Chondrocyte (in vitro differentiated cells): ENCODE data around the gene ARSI. TPM values are rescaled to one million over a fixed set of nuclear protein-coding genes. Genes with fewer than 3 reads are reported as not detected.
A peak's percentile ranks its signal among the peaks of the same experiment; 100 is the strongest.

ENCODE experiments used
- DNase-seq: peaks from one replicate; pipeline ENCODE4 v3.0.0; 2021; ENCODE audit warnings: mixed read lengths, low spot score
- H3K27ac Mint-ChIP-seq: one replicate; pipeline ENCODE4 v1.8.0; 2021; ENCODE audit warnings: mild to moderate bottlenecking, moderate library complexity, mixed read lengths; ENCODE audit not compliant: unreplicated experiment
- H3K27me3 Mint-ChIP-seq: 2 replicates; pipeline ENCODE4 v1.8.0; 2021; ENCODE audit warnings: low read depth, mixed read lengths
- H3K36me3 Mint-ChIP-seq: 2 replicates; pipeline ENCODE4 v1.8.0; 2021; ENCODE audit warnings: low read depth, mixed read lengths
- H3K4me1 Mint-ChIP-seq: 2 replicates; pipeline ENCODE4 v1.8.0; 2021; ENCODE audit warnings: low read depth, mild to moderate bottlenecking, mixed read lengths
- H3K4me3 Mint-ChIP-seq: one replicate; pipeline ENCODE4 v1.8.0; 2021; ENCODE audit warnings: mild to moderate bottlenecking, moderate library complexity, mixed read lengths; ENCODE audit not compliant: unreplicated experiment
- H3K9me3 Mint-ChIP-seq: 2 replicates; pipeline ENCODE4 v1.8.0; 2021; ENCODE audit warnings: low read depth, mixed read lengths
- total RNA-seq: library from RNA; stranded (reverse); gene quantifications from 3 replicates; pipeline ENCODE4 v1.2.1, GENCODE V29; 2021
- TF ChIP-seq, protein P1 (sequence below): fragments of 200-600 bp; sonication (generic); IDR thresholded peaks from 2 replicates; pipeline ENCODE4 v1.5.0; 2021; ENCODE audit warnings: antibody characterized with exemption, mild to moderate bottlenecking, moderate library complexity

The ARSI gene
- total RNA-seq, 1 donor from 2014 or later, result 2.4 TPM

DNA sequence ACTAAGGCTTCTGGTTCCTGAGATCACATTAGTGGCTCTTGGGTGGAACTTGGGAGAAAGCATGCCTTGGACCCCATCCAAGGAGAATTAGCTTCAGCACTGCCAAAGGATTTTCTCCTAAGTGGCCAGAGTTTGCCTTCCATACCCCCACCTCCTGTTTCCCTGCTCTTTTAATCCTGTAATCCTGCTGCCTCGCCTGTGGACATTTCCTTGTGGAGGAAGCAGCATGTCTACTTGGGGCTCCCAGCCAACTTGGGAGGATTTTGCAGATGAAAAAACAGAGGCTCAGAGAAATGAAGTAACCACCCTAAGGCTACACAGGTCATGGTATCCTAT is 1.6 kb downstream of the ARSI start:
- Mint-ChIP-seq H3K36me3 (no peaks in the 10 kb centered on the region), H3K4me3 (no peak overlapping the region), H3K27ac (no peak overlapping the region), H3K4me1 (peaks cover 46% of the 10 kb centered on the region), H3K9me3 (no peaks in the 10 kb centered on the region), H3K27me3 (no peaks in the 10 kb centered on the region)
- TF ChIP-seq, protein P1, sequence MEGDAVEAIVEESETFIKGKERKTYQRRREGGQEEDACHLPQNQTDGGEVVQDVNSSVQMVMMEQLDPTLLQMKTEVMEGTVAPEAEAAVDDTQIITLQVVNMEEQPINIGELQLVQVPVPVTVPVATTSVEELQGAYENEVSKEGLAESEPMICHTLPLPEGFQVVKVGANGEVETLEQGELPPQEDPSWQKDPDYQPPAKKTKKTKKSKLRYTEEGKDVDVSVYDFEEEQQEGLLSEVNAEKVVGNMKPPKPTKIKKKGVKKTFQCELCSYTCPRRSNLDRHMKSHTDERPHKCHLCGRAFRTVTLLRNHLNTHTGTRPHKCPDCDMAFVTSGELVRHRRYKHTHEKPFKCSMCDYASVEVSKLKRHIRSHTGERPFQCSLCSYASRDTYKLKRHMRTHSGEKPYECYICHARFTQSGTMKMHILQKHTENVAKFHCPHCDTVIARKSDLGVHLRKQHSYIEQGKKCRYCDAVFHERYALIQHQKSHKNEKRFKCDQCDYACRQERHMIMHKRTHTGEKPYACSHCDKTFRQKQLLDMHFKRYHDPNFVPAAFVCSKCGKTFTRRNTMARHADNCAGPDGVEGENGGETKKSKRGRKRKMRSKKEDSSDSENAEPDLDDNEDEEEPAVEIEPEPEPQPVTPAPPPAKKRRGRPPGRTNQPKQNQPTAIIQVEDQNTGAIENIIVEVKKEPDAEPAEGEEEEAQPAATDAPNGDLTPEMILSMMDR, result no peak
- DNase-seq, result no peak

DNA sequence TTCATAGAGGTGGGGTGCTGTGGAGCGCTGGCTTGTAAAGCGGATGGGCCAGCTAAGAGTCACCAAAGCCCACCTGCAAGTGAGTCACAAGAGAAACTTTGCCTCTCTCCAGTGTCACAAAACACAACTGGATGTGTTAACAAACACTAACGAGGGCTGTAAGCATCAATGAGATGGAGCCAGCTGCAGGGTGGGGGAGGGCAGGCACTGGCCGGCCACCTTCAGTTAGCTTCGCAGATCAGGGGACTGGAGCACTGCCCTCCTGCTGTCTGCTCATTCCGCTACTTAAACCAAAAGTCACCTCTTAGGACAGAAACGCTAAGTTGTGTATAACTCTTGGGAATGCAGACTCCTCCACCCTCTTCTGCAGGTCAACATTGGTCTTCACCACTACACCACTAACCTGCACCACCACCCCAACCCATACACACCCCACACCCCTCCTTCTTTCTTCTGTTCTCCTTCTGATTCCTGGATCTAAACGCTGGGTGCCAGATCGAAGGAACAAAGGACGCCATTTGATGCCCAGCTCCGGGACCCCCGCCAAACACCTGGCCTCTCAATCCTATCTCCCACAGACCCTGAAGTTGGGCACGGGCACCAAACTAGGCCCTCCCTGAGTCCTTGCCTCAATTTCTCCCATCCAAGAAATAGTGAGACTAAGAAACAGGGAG is 2.1 kb downstream of the ARSI start:
- H3K27ac Mint-ChIP-seq, result no peak overlapping the region
- no peak overlapping the region for H3K4me3 Mint-ChIP-seq
- TF ChIP-seq, protein P1, result no peak
- no peaks in the 10 kb centered on the region for H3K27me3 Mint-ChIP-seq
- peak; percentile 37 for DNase-seq
- peaks cover 46% of the 10 kb centered on the region for H3K4me1 Mint-ChIP-seq
- H3K9me3 Mint-ChIP-seq, result no peaks in the 10 kb centered on the region
- H3K36me3 Mint-ChIP-seq, result no peaks in the 10 kb centered on the region

DNA sequence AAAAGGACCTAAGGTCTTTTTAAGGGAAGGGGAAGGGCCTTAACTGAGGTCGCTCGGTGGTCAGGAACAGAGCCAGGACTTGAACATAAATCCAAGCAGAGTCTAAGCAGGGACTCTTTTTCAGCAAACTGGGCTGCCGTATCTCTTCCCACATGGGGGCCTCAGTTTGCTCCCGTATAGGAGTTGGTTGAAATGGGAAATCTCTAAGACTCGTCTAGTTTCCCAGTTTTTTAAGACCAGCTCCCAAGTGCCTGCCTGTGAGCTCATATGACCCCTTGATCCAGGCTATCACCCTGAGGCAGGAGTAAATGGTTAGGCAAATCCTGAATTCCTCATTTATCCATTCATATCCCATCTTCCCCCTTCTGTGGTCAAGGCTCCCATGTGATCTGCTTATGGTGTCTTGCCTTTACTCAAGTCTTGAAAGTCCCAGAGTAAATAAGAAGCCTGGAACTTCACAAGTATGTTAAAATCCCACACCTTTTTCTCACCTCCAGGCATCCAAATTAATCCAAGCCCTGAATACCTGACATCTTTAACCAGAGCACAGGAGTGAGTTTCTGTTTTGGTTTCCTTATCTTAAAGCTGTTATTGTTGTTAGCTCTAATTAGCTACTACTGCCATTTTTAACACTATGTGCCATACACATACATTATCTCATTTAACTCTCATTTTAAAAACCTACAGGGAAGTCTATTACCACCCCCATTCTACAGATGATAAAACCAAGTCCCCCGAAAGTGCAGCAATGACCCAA is 3.0 kb downstream of the ARSI start:
- Mint-ChIP-seq H3K9me3 (no peaks in the 10 kb centered on the region), H3K27ac (no peak overlapping the region), H3K4me1 (peaks cover 49% of the 10 kb centered on the region), H3K27me3 (no peaks in the 10 kb centered on the region), H3K36me3 (no peaks in the 10 kb centered on the region), H3K4me3 (no peak overlapping the region)
- DNase-seq, result no peak
- TF ChIP-seq, protein P1, result no peak

DNA sequence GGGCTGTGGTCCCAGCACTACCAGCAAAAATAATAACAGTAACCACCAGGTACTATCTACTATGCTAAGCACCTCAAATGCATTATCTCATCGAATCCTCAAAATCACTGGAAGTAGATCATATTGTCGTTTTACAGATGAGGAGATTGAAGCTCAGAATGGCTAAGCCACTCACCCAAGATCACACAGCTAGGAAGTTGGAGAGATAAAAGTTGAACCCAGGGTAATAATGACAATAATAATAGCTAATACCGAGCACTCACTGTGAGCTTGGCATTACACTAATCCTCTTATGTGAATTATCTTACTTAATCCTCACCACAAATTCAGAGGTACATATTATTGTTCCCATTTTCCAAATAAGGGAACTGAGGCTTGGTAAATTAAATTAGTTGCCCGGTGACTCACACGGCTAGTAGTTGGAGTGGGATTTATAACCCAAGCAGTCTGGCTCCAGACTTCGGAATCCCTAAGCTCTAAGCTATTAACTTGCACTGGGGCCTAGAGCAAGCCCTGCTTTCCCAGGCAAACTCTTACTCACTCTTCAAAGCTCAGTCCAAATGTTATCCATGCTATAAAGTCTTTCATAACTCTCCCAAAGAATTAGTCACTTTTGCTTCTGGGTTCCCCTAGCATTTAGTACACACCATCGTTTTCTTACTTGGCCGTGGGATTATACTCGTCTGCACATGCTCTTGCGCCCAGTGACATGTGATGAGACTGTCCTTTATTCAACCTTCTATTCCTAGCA is 3.8 kb downstream of the ARSI start:
- no peak for DNase-seq
- Mint-ChIP-seq H3K4me3 (no peak overlapping the region), H3K36me3 (no peaks in the 10 kb centered on the region), H3K9me3 (no peaks in the 10 kb centered on the region), H3K27ac (peak overlapping the region; percentile 19), H3K27me3 (no peaks in the 10 kb centered on the region), H3K4me1 (peaks cover 44% of the 10 kb centered on the region)
- TF ChIP-seq, protein P1, result no peak

DNA sequence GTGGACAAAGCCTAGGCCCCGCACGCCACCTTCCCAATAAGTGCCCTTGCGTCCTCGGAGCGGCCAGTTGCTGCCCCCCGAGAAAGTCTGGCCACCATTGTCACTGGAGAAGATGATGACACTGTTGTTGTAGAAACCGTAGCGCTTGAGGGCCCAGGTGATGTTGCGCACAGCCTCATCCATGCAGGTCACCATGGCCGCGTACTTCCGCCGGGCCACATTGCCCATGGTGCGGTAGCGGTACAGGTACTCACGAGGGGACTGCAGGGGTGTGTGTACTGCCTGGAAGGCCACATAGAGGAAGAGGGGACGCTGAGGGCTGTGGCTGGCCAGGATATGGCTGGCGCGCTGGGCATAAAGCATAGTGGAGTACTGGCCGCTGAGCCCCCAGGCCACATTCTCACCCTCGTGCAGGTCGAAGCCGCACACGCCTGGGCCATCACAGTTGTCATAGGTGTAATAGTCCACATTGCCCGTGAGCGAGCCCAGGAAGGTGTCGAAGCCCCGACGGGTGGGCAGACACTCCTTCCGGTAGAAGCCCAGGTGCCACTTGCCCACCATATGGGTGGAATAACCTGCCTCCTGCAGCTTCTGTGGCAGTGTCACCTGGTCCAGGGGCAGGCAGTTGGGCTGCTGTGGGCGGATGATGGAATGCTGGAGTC is 4.6 kb downstream of the ARSI start:
- TF ChIP-seq, protein P1, result no peak
- Mint-ChIP-seq H3K4me1 (peaks cover 36% of the 10 kb centered on the region), H3K9me3 (no peaks in the 10 kb centered on the region), H3K27ac (no peak overlapping the region), H3K27me3 (no peaks in the 10 kb centered on the region), H3K36me3 (no peaks in the 10 kb centered on the region), H3K4me3 (no peak overlapping the region)
- no peak for DNase-seq
